Measurements from ENCODE around the gene STAC3.

STAC3 gene

DNA sequence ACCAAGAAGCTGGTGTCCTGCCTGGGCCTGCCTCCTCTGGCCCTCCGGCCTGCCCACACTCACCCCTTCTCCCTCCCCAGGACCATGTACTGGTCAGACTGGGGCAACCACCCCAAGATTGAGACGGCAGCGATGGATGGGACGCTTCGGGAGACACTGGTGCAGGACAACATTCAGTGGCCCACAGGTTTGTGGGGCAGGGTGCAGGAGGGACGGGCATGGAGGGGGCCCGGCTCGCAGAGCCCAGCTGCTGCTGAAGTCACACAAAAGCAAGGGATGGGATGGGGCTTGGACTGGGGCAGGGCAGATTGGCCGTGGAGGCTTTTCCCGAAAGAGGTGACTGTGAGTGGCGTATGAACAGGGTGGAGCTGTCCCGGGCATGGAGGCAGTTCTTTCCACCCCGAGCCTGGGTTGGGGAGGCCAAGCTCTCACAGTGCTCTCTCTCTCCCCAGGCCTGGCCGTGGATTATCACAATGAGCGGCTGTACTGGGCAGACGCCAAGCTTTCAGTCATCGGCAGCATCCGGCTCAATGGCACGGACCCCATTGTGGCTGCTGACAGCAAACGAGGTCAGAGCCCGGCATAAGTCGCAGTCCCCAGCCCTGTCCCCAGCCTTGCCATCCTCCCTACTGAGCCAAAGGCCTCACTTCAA lies 42.2 kb downstream of the STAC3 start:
- H3K4me3 ChIP-seq (ENCODE audit: control insufficient read depth, low read depth, low read length), result no peak overlapping the region
- no peak for DNase-seq (ENCODE audit: low read depth)
- TF ChIP-seq, protein P1, sequence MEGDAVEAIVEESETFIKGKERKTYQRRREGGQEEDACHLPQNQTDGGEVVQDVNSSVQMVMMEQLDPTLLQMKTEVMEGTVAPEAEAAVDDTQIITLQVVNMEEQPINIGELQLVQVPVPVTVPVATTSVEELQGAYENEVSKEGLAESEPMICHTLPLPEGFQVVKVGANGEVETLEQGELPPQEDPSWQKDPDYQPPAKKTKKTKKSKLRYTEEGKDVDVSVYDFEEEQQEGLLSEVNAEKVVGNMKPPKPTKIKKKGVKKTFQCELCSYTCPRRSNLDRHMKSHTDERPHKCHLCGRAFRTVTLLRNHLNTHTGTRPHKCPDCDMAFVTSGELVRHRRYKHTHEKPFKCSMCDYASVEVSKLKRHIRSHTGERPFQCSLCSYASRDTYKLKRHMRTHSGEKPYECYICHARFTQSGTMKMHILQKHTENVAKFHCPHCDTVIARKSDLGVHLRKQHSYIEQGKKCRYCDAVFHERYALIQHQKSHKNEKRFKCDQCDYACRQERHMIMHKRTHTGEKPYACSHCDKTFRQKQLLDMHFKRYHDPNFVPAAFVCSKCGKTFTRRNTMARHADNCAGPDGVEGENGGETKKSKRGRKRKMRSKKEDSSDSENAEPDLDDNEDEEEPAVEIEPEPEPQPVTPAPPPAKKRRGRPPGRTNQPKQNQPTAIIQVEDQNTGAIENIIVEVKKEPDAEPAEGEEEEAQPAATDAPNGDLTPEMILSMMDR (IDR thresholded peaks at IDR 0.05; ENCODE audit: control insufficient read depth, insufficient read depth, low read depth, low read length, missing control alignments), result no peak

DNA sequence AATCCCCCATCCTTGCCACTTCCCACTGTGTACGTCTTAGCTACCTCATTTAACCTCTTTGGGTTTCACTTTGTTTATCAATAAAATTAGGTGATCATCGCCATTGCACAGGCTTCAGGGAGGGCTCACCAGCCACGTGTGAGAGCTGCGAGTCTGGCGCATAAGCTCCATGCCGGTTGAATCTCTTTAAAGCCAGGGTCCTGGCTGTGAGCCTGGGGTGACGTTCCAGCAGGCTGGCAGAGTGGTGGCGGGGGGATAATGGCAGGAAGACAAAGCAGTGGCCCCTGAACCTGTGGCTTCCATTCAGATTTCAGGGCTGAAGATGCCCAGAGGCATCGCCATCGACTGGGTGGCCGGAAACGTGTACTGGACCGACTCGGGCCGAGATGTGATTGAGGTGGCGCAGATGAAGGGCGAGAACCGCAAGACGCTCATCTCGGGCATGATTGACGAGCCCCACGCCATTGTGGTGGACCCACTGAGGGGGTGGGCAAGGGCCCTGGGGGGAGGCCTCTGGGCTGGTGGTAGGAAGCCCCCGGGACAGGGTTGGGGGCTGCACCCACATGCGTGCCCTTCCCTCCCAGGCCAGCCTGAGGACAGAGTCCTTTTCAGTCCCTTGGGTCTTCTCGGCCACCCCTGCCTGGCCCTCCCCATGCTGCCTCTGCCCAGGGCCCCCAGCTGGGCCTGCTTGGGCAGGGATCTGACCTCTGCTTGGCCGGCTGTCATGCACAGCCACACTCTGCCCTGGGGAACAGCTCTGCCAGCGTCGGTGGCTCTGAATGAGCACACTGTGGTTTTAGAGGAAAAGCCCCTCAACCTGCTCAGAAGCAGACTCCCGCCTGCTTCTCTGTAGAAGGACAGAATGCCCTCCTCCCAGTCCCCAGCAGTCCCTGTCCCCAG lies 43.0 kb downstream of the STAC3 start:
- DNase-seq (ENCODE audit: low read depth), result no peak
- H3K4me3 ChIP-seq (ENCODE audit: control insufficient read depth, low read depth, low read length), result no peak overlapping the region
- TF ChIP-seq, protein P1 (IDR thresholded peaks at IDR 0.05; ENCODE audit: control insufficient read depth, insufficient read depth, low read depth, low read length, missing control alignments), result no peak

GRCh38 chr12:57205931-57206330 lies 45.1 kb downstream of the STAC3 start:
- TF ChIP-seq, protein P1 (IDR thresholded peaks at IDR 0.05; ENCODE audit: control insufficient read depth, insufficient read depth, low read depth, low read length, missing control alignments), result no peak
- no peak for DNase-seq (ENCODE audit: low read depth)
- H3K4me3 ChIP-seq (ENCODE audit: control insufficient read depth, low read depth, low read length), result no peak overlapping the region

DNA sequence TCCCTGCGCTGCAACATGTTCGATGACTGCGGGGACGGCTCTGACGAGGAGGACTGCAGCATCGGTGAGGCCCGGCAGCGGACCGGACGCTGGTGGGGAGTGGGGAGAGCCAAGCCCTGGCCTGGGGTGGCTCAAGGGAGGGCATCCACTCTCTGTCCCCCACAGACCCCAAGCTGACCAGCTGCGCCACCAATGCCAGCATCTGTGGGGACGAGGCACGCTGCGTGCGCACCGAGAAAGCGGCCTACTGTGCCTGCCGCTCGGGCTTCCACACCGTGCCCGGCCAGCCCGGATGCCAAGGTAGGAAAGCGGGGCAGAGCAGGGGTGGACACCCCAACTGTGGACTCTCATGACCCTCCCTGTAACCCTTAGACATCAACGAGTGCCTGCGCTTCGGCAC lies 45.8 kb downstream of the STAC3 start:
- TF ChIP-seq, protein P1 (IDR thresholded peaks at IDR 0.05; ENCODE audit: control insufficient read depth, insufficient read depth, low read depth, low read length, missing control alignments), result no peak

GRCh38 chr12:57204454-57204853 lies 46.5 kb downstream of the STAC3 start:
- no peak for DNase-seq (ENCODE audit: low read depth)
- TF ChIP-seq, protein P1 (IDR thresholded peaks at IDR 0.05; ENCODE audit: control insufficient read depth, insufficient read depth, low read depth, low read length, missing control alignments), result no peak
- no peak overlapping the region for H3K4me3 ChIP-seq (ENCODE audit: control insufficient read depth, low read depth, low read length)

More for the DNA sequence above, 45.8 kb downstream of the STAC3 start:
- H3K4me3 ChIP-seq (ENCODE audit: control insufficient read depth, low read depth, low read length), result no peak overlapping the region
- no peak for DNase-seq (ENCODE audit: low read depth)

GRCh38 chr12:57203791-57204190 lies 47.2 kb downstream of the STAC3 start:
- no peak overlapping the region for H3K4me3 ChIP-seq (ENCODE audit: control insufficient read depth, low read depth, low read length)
- DNase-seq (ENCODE audit: low read depth), result no peak
- TF ChIP-seq, protein P1 (IDR thresholded peaks at IDR 0.05; ENCODE audit: control insufficient read depth, insufficient read depth, low read depth, low read length, missing control alignments), result no peak
